Measurements from ENCODE around the gene UGDH. TPM values are rescaled to one million over a fixed set of nuclear protein-coding genes. Genes with fewer than 3 reads are reported as not detected.

The UGDH gene
- polyA plus RNA-seq, 1 donor from 2014 or later: 21.1 TPM

DNA sequence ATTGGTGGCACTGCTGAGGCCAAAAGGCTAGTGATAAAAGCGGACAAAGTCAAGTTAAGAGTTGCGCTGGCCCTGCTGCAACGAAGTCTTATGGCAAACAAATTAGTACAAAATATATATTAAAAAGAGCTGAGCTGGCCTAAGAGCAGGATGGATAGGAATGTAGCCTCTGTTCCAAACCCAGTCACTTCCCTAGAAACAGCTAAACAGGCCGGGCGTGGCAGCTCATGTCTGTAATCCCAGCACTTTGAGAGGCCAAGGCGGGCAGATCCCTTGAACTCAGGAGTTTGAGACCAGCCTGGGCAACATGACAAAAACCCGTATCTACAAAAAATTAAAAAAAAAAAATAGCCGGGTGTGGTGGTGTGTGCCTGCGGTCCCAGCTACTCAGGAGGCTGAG, 32.4 kb upstream of the UGDH start:
- H3K4me2 ChIP-seq (ENCODE audit: low read length): no peak overlapping the region
- H3K9me2 ChIP-seq (ENCODE audit: insufficient read depth, low read length): no peaks in the 10 kb centered on the region
- TF ChIP-seq MXI1 (conservative IDR thresholded peaks at IDR 0.05; ENCODE audit: poor library complexity, severe bottlenecking) (no peak), POLR2AphosphoS5 (IDR thresholded peaks at IDR 0.05) (no peak)
- TF ChIP-seq, protein P1, sequence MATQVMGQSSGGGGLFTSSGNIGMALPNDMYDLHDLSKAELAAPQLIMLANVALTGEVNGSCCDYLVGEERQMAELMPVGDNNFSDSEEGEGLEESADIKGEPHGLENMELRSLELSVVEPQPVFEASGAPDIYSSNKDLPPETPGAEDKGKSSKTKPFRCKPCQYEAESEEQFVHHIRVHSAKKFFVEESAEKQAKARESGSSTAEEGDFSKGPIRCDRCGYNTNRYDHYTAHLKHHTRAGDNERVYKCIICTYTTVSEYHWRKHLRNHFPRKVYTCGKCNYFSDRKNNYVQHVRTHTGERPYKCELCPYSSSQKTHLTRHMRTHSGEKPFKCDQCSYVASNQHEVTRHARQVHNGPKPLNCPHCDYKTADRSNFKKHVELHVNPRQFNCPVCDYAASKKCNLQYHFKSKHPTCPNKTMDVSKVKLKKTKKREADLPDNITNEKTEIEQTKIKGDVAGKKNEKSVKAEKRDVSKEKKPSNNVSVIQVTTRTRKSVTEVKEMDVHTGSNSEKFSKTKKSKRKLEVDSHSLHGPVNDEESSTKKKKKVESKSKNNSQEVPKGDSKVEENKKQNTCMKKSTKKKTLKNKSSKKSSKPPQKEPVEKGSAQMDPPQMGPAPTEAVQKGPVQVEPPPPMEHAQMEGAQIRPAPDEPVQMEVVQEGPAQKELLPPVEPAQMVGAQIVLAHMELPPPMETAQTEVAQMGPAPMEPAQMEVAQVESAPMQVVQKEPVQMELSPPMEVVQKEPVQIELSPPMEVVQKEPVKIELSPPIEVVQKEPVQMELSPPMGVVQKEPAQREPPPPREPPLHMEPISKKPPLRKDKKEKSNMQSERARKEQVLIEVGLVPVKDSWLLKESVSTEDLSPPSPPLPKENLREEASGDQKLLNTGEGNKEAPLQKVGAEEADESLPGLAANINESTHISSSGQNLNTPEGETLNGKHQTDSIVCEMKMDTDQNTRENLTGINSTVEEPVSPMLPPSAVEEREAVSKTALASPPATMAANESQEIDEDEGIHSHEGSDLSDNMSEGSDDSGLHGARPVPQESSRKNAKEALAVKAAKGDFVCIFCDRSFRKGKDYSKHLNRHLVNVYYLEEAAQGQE (IDR thresholded peaks at IDR 0.05; ENCODE audit: borderline replicate concordance): no peak
- no peak overlapping the region for H3K4me3 ChIP-seq (ENCODE audit: low read length)
- no peak overlapping the region for H2AFZ ChIP-seq (ENCODE audit: low read depth, low read length)
- no peaks in the 10 kb centered on the region for H3F3A ChIP-seq (ENCODE audit: insufficient read depth, low read length, poor library complexity, severe bottlenecking)
- no peaks in the 10 kb centered on the region for H4K20me1 ChIP-seq (ENCODE audit: insufficient read depth)
- H3K79me2 ChIP-seq (replicated peaks; ENCODE audit: insufficient read depth, low read length): no peaks in the 10 kb centered on the region
- H3K27me3 ChIP-seq (ENCODE audit: insufficient read depth, low read depth, low read length): no peaks in the 10 kb centered on the region
- no peak overlapping the region for H3K27ac ChIP-seq (ENCODE audit: low read length)
- no peaks in the 10 kb centered on the region for H3K36me3 ChIP-seq (ENCODE audit: insufficient read depth, low read length)
- no peaks in the 10 kb centered on the region for H3K9me3 ChIP-seq (ENCODE audit: low read length)
- no peak overlapping the region for H3K9ac ChIP-seq (ENCODE audit: low read length)

DNA sequence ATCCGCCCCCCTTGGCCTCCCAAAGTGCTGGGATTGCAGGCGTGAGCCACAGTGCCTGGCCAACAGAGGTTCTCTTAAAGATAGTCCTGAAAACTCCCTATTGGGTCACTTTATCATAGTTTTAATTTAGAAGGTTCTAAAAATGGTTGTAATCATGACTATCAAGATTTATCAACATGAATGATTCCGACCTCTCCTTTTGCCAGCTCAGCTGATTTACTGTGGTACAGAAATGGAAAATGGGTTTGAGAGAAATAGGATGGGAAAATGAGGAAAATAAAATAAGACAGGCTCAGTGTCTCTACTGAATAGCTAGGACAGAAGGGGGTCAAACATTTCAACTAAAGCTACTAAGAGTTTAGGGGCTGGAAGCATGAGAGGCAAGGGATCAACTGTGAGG, 28.2 kb upstream of the UGDH start:
- Histone ChIP-seq H3K36me3 (ENCODE audit: insufficient read depth, low read length) (no peaks in the 10 kb centered on the region), H4K20me1 (ENCODE audit: insufficient read depth) (no peaks in the 10 kb centered on the region), H3K79me2 (replicated peaks; ENCODE audit: insufficient read depth, low read length) (no peaks in the 10 kb centered on the region), H3K9me3 (ENCODE audit: low read length) (no peaks in the 10 kb centered on the region), H2AFZ (ENCODE audit: low read depth, low read length) (no peak overlapping the region), H3K4me3 (ENCODE audit: low read length) (no peak overlapping the region), H3K4me2 (ENCODE audit: low read length) (no peak overlapping the region), H3K27ac (ENCODE audit: low read length) (no peak overlapping the region), H3K27me3 (ENCODE audit: insufficient read depth, low read depth, low read length) (no peaks in the 10 kb centered on the region), H3K9ac (ENCODE audit: low read length) (no peak overlapping the region), H3K9me2 (ENCODE audit: insufficient read depth, low read length) (no peaks in the 10 kb centered on the region), H3F3A (ENCODE audit: insufficient read depth, low read length, poor library complexity, severe bottlenecking) (no peaks in the 10 kb centered on the region)
- TF ChIP-seq POLR2AphosphoS5 (IDR thresholded peaks at IDR 0.05): no peak
- TF ChIP-seq RAD21 (conservative IDR thresholded peaks at IDR 0.05): no peak
- TF ChIP-seq TAF1 (IDR thresholded peaks at IDR 0.05; ENCODE audit: low read depth): no peak
- TF ChIP-seq EP300 (conservative IDR thresholded peaks at IDR 0.05; ENCODE audit: poor library complexity, severe bottlenecking): no peak
- TF ChIP-seq, protein P1 (IDR thresholded peaks at IDR 0.05; ENCODE audit: borderline replicate concordance): no peak
- TF ChIP-seq, protein P2, sequence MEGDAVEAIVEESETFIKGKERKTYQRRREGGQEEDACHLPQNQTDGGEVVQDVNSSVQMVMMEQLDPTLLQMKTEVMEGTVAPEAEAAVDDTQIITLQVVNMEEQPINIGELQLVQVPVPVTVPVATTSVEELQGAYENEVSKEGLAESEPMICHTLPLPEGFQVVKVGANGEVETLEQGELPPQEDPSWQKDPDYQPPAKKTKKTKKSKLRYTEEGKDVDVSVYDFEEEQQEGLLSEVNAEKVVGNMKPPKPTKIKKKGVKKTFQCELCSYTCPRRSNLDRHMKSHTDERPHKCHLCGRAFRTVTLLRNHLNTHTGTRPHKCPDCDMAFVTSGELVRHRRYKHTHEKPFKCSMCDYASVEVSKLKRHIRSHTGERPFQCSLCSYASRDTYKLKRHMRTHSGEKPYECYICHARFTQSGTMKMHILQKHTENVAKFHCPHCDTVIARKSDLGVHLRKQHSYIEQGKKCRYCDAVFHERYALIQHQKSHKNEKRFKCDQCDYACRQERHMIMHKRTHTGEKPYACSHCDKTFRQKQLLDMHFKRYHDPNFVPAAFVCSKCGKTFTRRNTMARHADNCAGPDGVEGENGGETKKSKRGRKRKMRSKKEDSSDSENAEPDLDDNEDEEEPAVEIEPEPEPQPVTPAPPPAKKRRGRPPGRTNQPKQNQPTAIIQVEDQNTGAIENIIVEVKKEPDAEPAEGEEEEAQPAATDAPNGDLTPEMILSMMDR (IDR thresholded peaks at IDR 0.05; ENCODE audit: poor library complexity, severe bottlenecking): no peak
- no peak for TF ChIP-seq EZH2 (IDR thresholded peaks at IDR 0.05; ENCODE audit: borderline replicate concordance, insufficient read depth, low read length, poor library complexity, severe bottlenecking)
- no peak for TF ChIP-seq MXI1 (conservative IDR thresholded peaks at IDR 0.05; ENCODE audit: poor library complexity, severe bottlenecking)
- no peak for TF ChIP-seq SMC3 (conservative IDR thresholded peaks at IDR 0.05; ENCODE audit: poor library complexity)

Measured in neural cell (in vitro differentiated cells).